Hematopoietic multipotent progenitor cell treated with erythropoietin and hydrocortisone succinate and interleukin-3 and kit ligand, for 6 days (in vitro differentiated cells): ENCODE measurements around the gene SPACA4.
A peak's percentile ranks its signal among the peaks of the same experiment; 100 is the strongest.

ENCODE experiments used
- DNase-seq: peaks from one replicate; pipeline ENCODE4 v3.0.0-alpha.2; 2015

The SPACA4 gene

GRCh38 chr19:48635966-48636858 is 29.7 kb downstream of the SPACA4 start:
- peak; percentile 52 for DNase-seq

- peak; percentile 64 for DNase-seq
Measured at GRCh38 chr19:48636859-48637448, 30.4 kb downstream of the SPACA4 start, which contains the start of gene DBP. TSS of gene DBP (minus strand) at chr19:48637379. CDS start at chr19:48636994, 385 bp downstream.

DNA sequence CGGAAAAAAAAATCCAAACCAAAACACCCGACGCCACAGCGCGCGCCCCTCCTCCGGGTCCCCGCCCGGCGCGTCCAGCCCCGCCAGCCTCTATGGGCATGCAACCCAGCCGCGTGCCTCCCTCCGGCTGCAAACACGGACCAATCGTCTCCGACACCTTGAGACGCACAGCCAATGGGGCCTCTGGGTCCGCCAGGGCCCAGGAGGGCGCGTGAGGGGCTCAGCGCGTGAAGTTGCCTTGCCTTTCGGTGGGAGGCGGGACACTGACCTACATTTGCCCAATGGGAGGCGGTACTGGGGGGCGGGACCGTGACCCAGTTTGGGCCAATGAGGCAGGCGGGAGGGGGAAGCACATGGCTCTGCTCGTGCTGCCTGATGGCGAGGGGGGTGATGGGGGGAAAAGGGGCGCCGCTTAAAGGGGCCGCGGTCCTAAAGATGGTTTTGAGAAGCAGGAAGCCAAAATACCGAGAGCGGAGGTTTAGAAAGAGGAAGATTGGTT is 31.0 kb downstream of the SPACA4 start:
- peak; percentile 99 for DNase-seq

GRCh38 chr19:48637948-48638830 is 31.6 kb downstream of the SPACA4 start:
- peak; percentile 94 for DNase-seq

- no peak for DNase-seq
Measured at GRCh38 chr19:48638831-48639381, 32.4 kb downstream of the SPACA4 start.

GRCh38 chr19:48639483-48640375 is 33.2 kb downstream of the SPACA4 start:
- no peak for DNase-seq

DNA sequence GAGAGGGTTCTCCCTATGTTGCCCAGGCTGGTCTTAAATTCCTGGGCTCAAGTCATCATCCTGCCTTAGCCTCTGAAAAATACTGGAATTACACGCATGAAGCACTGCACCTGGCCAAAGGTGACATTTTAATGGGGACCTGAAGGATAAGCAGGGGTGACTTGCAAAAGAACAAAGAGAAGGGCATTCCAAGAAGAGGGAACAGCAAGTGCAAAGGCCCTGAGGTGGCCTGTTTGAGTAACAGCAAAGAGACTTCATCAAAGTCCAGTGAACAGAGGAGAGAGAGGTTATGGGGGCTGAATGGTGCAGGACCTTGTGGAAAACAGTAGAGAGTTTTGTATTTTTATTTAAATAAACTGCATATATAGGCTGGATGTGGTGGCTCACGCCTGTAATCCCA is 35.3 kb downstream of the SPACA4 start:
- DNase-seq, result no peak

GRCh38 chr19:48642862-48643261 is 36.3 kb downstream of the SPACA4 start:
- no peak for DNase-seq

GRCh38 chr19:48644355-48644754 is 37.8 kb downstream of the SPACA4 start:
- no peak for DNase-seq

DNA sequence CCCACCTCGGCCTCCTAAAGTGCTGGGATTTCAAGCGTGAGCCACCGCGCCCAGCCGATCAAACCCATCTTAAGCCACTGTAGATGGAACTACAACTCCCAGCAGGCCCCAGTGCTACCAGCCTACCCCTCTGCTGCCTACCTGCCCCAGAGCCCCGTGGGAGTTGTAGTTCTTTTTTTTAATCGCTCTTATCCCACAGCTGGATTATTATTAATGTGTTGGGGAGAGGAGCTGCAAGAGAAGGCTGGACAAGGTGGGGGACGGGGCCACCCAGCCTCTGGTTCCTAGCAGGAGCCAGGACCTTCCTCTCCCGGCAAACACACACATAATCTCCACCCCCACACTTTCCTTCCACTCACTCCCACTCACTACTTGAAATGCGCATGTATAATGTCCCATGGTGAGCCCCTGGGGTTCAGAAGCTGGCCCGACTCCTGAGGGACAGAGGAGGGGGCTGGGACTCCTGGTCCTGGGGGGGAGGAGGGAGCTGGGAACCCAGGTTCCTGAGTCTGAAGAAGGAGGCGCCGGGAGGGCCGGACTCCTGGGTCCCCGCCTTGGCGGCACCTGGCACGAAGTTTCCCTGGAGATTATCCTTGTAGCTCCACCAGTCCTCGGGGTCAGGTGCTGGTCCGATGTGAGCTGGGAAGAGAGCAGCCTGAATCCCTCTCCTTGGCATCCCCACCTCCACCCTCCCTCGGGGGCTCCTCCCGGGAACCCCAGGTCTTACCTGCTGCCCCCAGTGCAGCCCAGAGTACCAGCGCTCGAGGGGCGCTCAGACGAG is 38.5 kb downstream of the SPACA4 start:
- peak; percentile 94 for DNase-seq

DNA sequence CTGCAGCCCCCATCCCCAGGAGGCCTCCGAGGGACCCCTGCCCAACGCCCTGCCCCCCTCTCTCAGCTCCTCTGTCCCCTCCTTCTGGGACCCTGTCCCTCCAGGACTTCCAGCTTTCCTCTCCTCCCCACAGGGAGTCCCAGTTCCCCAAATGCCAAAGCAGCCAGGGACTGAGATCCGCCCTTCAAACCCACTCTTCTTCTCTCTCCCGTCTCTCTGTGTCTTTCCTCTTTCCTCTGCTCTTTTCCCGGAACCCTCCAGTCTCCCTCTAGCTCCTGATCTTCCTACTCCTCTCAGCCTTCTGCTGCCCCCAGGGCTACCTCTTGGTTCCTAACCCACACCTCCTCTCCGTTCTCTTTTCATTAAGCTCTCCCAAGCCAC is 39.1 kb downstream of the SPACA4 start:
- DNase-seq, result no peak

- DNase-seq, result peak; percentile 92
Measured at GRCh38 chr19:48646001-48646721, 39.6 kb downstream of the SPACA4 start, which contains the start of gene CA11. TSS of gene CA11 (minus strand) at chr19:48646187. CDS start at chr19:48645632, 555 bp downstream.

- no peak for DNase-seq
Measured at GRCh38 chr19:48646722-48647216, 40.2 kb downstream of the SPACA4 start.

- DNase-seq, result peak; percentile 42
Measured at GRCh38 chr19:48648134-48648533, 41.6 kb downstream of the SPACA4 start.

GRCh38 chr19:48650974-48651682 is 44.6 kb downstream of the SPACA4 start:
- DNase-seq, result no peak

DNA sequence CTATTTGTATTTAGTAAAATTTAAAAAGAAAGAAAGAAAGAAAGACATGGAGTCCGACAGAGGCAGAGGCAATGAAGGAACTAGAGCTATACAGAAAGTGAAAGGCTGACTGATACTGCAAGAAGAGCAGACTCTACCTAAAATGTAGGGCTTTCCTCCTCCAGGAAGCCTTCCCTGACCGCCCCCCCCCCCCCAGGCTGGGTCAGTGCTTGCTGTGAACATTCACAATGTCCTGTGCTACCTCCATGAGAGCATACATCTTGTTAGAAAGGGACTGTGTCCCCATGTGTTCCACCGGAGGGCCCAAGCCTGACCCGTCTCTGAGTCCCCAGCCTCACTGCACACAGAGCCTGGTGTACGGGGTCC is 45.1 kb downstream of the SPACA4 start:
- DNase-seq, result no peak

DNA sequence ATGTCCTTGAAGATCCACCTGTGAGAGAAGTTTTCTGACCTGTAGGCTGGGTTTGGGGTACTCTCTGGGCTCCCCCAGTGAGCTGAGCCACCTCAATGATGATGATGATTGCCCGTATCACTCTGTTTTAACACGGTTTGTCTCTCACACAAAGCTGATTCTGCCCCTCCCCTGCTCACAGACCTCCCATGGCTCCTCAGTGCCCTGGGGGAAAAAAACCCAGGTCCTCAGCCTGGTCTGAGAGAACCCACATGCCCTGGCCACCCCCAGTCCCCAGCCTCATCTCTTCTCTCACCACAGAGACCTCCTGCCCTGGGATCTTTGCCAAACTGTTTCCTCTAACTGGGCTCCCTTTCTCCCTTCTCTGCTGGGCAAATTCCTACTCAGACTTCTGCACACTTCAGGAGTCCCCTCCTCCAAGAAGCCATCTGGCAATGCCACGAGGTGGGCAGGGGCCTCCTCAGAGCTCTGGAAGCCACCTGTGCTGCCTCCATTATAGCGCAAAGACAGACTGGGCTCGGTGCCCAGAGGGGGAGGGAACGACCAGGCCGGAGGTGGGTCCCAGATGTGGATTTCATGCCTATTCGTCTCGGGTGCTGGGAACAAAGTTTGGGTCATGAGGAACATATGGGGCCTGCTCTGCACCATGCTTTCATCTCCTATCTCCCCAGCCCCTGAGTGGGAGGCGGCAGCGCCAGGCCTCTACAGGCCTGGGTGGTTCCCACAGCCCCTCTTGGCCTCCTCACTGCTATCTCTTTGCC is 47.9 kb downstream of the SPACA4 start:
- DNase-seq, result peak; percentile 59

DNA sequence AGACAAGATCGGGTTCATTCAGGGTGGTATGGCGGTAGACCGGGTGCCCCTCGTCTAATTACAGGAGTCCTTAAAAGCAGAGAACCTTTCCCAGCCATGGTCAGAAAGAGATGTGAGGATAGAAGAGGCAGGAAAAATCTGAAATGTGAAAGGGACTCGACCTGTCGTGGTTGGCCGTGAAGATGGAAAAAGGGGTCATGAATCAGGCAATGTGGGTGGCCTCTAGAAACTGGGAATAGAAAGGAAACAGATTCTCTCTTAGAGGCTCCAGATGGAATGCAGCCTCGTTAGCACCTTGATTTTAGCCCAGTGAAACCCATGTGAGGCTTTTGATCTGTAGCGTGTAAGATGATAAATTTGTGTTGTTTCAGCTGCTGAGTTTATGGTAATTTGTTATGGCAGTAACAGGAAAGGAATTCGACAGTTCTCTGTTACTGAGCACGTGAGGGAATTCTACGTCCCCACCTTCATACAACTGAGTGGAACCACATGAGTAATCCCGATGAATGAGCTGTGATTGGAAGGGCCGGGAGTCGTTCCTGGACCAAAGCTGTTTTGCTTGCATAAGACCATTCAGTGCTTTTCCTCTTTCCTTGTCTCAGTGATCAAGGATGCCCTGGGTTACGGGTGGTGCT is 50.4 kb downstream of the SPACA4 start:
- no peak for DNase-seq
